ENCODE results near the gene MAGEA1.
"Not testable (repeated sequence)": the region's sequence is repeated elsewhere in the genome, so short reads cannot be mapped to it uniquely, and the experiment has no call there.

MAGEA1 gene

DNA sequence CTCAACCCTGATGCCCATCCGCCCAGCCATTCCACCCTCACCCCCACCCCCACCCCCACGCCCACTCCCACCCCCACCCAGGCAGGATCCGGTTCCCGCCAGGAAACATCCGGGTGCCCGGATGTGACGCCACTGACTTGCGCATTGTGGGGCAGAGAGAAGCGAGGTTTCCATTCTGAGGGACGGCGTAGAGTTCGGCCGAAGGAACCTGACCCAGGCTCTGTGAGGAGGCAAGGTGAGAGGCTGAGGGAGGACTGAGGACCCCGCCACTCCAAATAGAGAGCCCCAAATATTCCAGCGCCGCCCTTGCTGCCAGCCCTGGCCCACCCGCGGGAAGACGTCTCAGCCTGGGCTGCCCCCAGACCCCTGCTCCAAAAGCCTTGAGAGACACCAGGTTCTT is at the start of gene MAGEA1:
Gene MAGEA1, plus strand, starts transcription at position 154 of the 400 bp plus-strand sequence. CDS start 3,106 bp downstream, outside the sequence.
- H3K9ac ChIP-seq (ENCODE audit: low read length), result no peak within 1 kb of the TSS
- H3K4me3 ChIP-seq (ENCODE audit: low read length), result no peak within 1 kb of the TSS
- H3K9me3 ChIP-seq (ENCODE audit: control insufficient read depth, low read length), result no peaks in the 10 kb centered on the region
- DNase-seq (ENCODE audit: low read depth), result no peak
- peaks cover 43% of the 10 kb centered on the region for H3K27me3 ChIP-seq (replicated peaks; ENCODE audit: control insufficient read depth, insufficient read depth, low read length)
- H3K4me1 ChIP-seq (ENCODE audit: control insufficient read depth, insufficient read depth, low read length), result no peaks in the 10 kb centered on the region
- H3K36me3 ChIP-seq (ENCODE audit: control insufficient read depth, insufficient read depth, low read length, severe bottlenecking), result no peaks in the 10 kb centered on the region

DNA sequence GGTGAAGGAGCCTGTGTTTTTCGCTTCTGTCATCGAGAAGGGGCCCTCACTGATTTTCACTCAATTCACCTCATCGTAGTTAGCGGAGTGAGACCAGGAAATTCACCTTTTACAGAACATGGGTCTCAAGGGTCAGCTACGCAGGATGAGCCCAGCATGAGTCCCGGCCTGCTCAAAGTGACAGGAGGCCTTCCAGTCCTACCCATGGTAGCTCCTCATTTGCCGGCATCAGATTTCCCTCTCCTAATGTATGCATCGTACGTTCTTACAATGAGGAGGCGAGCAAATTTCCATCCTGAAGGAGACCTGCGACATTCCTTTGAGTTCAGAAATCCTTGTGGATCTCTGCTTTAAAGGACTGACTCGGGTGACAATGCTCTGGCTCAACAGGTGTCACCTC is 46.2 kb upstream of the MAGEA1 start:
- not testable (repeated sequence) for H3K4me1 ChIP-seq (ENCODE audit: control insufficient read depth, insufficient read depth, low read length); DNase-seq (ENCODE audit: low read depth); H3K4me3 ChIP-seq (ENCODE audit: low read length); H3K27me3 ChIP-seq (replicated peaks; ENCODE audit: control insufficient read depth, insufficient read depth, low read length); H3K9ac ChIP-seq (ENCODE audit: low read length); H3K36me3 ChIP-seq (ENCODE audit: control insufficient read depth, insufficient read depth, low read length, severe bottlenecking); H3K9me3 ChIP-seq (ENCODE audit: control insufficient read depth, low read length)

- DNase-seq (ENCODE audit: low read depth); H3K9ac ChIP-seq (ENCODE audit: low read length); H3K36me3 ChIP-seq (ENCODE audit: control insufficient read depth, insufficient read depth, low read length, severe bottlenecking); H3K27me3 ChIP-seq (replicated peaks; ENCODE audit: control insufficient read depth, insufficient read depth, low read length); H3K9me3 ChIP-seq (ENCODE audit: control insufficient read depth, low read length); H3K4me3 ChIP-seq (ENCODE audit: low read length); H3K4me1 ChIP-seq (ENCODE audit: control insufficient read depth, insufficient read depth, low read length): not testable (repeated sequence)
Observed at GRCh38 chrX:153139074-153139473, 40.0 kb upstream of the MAGEA1 start.

- not testable (repeated sequence) for DNase-seq (ENCODE audit: low read depth); H3K9ac ChIP-seq (ENCODE audit: low read length); H3K4me1 ChIP-seq (ENCODE audit: control insufficient read depth, insufficient read depth, low read length); H3K9me3 ChIP-seq (ENCODE audit: control insufficient read depth, low read length); H3K27me3 ChIP-seq (replicated peaks; ENCODE audit: control insufficient read depth, insufficient read depth, low read length); H3K36me3 ChIP-seq (ENCODE audit: control insufficient read depth, insufficient read depth, low read length, severe bottlenecking); H3K4me3 ChIP-seq (ENCODE audit: low read length)
Observed at GRCh38 chrX:153146288-153146687, 32.8 kb upstream of the MAGEA1 start.

- Histone ChIP-seq H3K4me1 (ENCODE audit: control insufficient read depth, insufficient read depth, low read length) (no peaks in the 10 kb centered on the region), H3K4me3 (ENCODE audit: low read length) (no peak overlapping the region), H3K9me3 (ENCODE audit: control insufficient read depth, low read length) (no peaks in the 10 kb centered on the region), H3K27me3 (replicated peaks; ENCODE audit: control insufficient read depth, insufficient read depth, low read length) (peaks cover 45% of the 10 kb centered on the region), H3K9ac (ENCODE audit: low read length) (no peak overlapping the region), H3K36me3 (ENCODE audit: control insufficient read depth, insufficient read depth, low read length, severe bottlenecking) (no peaks in the 10 kb centered on the region)
- no peak for DNase-seq (ENCODE audit: low read depth)
Observed at GRCh38 chrX:153153516-153153915, 25.6 kb upstream of the MAGEA1 start.

GRCh38 chrX:153157450-153157849 is 21.6 kb upstream of the MAGEA1 start:
- H3K9ac ChIP-seq (ENCODE audit: low read length), result no peak overlapping the region
- no peaks in the 10 kb centered on the region for H3K4me1 ChIP-seq (ENCODE audit: control insufficient read depth, insufficient read depth, low read length)
- DNase-seq (ENCODE audit: low read depth), result no peak
- H3K27me3 ChIP-seq (replicated peaks; ENCODE audit: control insufficient read depth, insufficient read depth, low read length), result peaks cover 44% of the 10 kb centered on the region
- no peak overlapping the region for H3K4me3 ChIP-seq (ENCODE audit: low read length)
- no peaks in the 10 kb centered on the region for H3K36me3 ChIP-seq (ENCODE audit: control insufficient read depth, insufficient read depth, low read length, severe bottlenecking)
- H3K9me3 ChIP-seq (ENCODE audit: control insufficient read depth, low read length), result no peaks in the 10 kb centered on the region

GRCh38 chrX:153158319-153158718 is 20.8 kb upstream of the MAGEA1 start:
- Histone ChIP-seq H3K9ac (ENCODE audit: low read length) (no peak overlapping the region), H3K4me3 (ENCODE audit: low read length) (no peak overlapping the region), H3K9me3 (ENCODE audit: control insufficient read depth, low read length) (no peaks in the 10 kb centered on the region), H3K36me3 (ENCODE audit: control insufficient read depth, insufficient read depth, low read length, severe bottlenecking) (no peaks in the 10 kb centered on the region), H3K4me1 (ENCODE audit: control insufficient read depth, insufficient read depth, low read length) (no peaks in the 10 kb centered on the region), H3K27me3 (replicated peaks; ENCODE audit: control insufficient read depth, insufficient read depth, low read length) (peaks cover 43% of the 10 kb centered on the region)
- DNase-seq (ENCODE audit: low read depth), result no peak

DNA sequence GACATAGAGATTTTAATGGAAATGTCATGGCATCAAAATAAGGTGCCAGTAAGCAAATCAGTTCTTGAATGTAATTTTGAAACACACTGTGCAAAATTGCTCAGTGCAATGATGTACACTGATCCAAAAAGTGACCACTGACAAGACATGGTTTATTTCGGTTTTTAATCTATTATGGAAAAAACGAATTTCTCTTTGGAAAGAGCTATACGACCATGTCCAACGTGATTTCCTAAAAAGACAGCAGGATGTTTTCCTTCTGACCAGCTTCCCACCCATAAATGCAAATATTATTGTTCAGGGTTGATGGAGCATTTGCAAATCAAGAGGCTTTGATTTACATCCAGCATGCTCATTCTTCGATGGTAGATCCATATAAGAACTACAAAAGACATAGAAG is 17.1 kb upstream of the MAGEA1 start:
- H3K4me3 ChIP-seq (ENCODE audit: low read length), result no peak overlapping the region
- no peaks in the 10 kb centered on the region for H3K9me3 ChIP-seq (ENCODE audit: control insufficient read depth, low read length)
- no peaks in the 10 kb centered on the region for H3K4me1 ChIP-seq (ENCODE audit: control insufficient read depth, insufficient read depth, low read length)
- no peaks in the 10 kb centered on the region for H3K36me3 ChIP-seq (ENCODE audit: control insufficient read depth, insufficient read depth, low read length, severe bottlenecking)
- DNase-seq (ENCODE audit: low read depth), result no peak
- H3K27me3 ChIP-seq (replicated peaks; ENCODE audit: control insufficient read depth, insufficient read depth, low read length), result peaks cover 41% of the 10 kb centered on the region
- H3K9ac ChIP-seq (ENCODE audit: low read length), result no peak overlapping the region

- Histone ChIP-seq H3K36me3 (ENCODE audit: control insufficient read depth, insufficient read depth, low read length, severe bottlenecking) (no peaks in the 10 kb centered on the region), H3K9ac (ENCODE audit: low read length) (no peak overlapping the region), H3K4me3 (ENCODE audit: low read length) (no peak overlapping the region), H3K4me1 (ENCODE audit: control insufficient read depth, insufficient read depth, low read length) (no peaks in the 10 kb centered on the region), H3K9me3 (ENCODE audit: control insufficient read depth, low read length) (peaks cover 2% of the 10 kb centered on the region), H3K27me3 (replicated peaks; ENCODE audit: control insufficient read depth, insufficient read depth, low read length) (peaks cover 29% of the 10 kb centered on the region)
- DNase-seq (ENCODE audit: low read depth), result no peak
Observed at GRCh38 chrX:153164733-153165132, 14.4 kb upstream of the MAGEA1 start.

DNA sequence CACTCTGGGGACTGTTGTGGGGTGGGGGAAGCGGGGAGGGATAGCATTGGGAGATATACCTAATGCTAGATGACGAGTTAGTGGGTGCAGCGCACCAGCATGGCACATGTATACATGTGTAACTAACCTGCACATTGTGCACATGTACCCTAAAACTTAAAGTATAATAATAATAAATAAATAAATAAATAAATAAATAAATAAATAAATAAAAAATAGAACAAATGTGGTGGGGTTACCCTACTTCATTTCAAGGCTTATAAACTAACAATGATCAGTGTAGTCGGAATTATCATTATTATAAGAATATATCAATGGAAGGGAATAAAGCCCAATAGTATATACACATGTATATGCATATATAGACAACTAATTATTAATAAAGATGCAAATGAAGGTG is 10.7 kb upstream of the MAGEA1 start:
- not testable (repeated sequence) for H3K4me1 ChIP-seq (ENCODE audit: control insufficient read depth, insufficient read depth, low read length); H3K4me3 ChIP-seq (ENCODE audit: low read length); DNase-seq (ENCODE audit: low read depth); H3K9me3 ChIP-seq (ENCODE audit: control insufficient read depth, low read length); H3K9ac ChIP-seq (ENCODE audit: low read length); H3K36me3 ChIP-seq (ENCODE audit: control insufficient read depth, insufficient read depth, low read length, severe bottlenecking)
- H3K27me3 ChIP-seq (replicated peaks; ENCODE audit: control insufficient read depth, insufficient read depth, low read length), result peaks cover 28% of the 10 kb centered on the region

- H3K4me1 ChIP-seq (ENCODE audit: control insufficient read depth, insufficient read depth, low read length), result no peaks in the 10 kb centered on the region
Observed at GRCh38 chrX:153181822-153182221, 2.7 kb downstream of the MAGEA1 start.

DNA sequence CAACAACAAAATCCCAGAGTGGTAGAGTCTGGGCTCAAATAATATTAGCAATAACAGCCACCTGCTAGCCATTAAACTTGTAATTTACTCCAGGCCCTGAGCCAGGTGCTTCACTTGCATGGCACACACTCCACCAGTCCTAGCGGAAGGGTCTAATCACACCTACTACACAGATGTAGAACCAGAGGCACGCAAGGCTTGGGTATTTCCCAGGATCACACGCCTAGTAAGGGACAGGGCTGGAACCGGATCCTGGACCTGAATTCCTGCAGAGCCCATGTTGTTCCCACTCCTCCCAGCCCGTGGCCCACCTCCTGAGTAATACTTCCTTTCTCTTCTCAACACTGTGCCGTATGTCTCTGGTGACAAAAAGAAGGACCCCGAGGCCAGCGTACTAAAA is 5.7 kb downstream of the MAGEA1 start:
- H3K9me3 ChIP-seq (ENCODE audit: control insufficient read depth, low read length), result no peaks in the 10 kb centered on the region
- no peak for DNase-seq (ENCODE audit: low read depth)
- no peak overlapping the region for H3K9ac ChIP-seq (ENCODE audit: low read length)
- peaks cover 57% of the 10 kb centered on the region for H3K27me3 ChIP-seq (replicated peaks; ENCODE audit: control insufficient read depth, insufficient read depth, low read length)
- H3K36me3 ChIP-seq (ENCODE audit: control insufficient read depth, insufficient read depth, low read length, severe bottlenecking), result no peaks in the 10 kb centered on the region
- no peaks in the 10 kb centered on the region for H3K4me1 ChIP-seq (ENCODE audit: control insufficient read depth, insufficient read depth, low read length)
- H3K4me3 ChIP-seq (ENCODE audit: low read length), result no peak overlapping the region

More at GRCh38 chrX:153181822-153182221, 2.7 kb downstream of the MAGEA1 start:
- DNase-seq (ENCODE audit: low read depth), result no peak
- no peak overlapping the region for H3K9ac ChIP-seq (ENCODE audit: low read length)
- no peaks in the 10 kb centered on the region for H3K9me3 ChIP-seq (ENCODE audit: control insufficient read depth, low read length)
- peaks cover 46% of the 10 kb centered on the region for H3K27me3 ChIP-seq (replicated peaks; ENCODE audit: control insufficient read depth, insufficient read depth, low read length)
- H3K4me3 ChIP-seq (ENCODE audit: low read length), result no peak overlapping the region
- no peaks in the 10 kb centered on the region for H3K36me3 ChIP-seq (ENCODE audit: control insufficient read depth, insufficient read depth, low read length, severe bottlenecking)

Measured in adipocyte (in vitro differentiated cells).